HG02852 (cell line): ENCODE measurements around the gene SLC22A15.
"Not testable (repeated sequence)": the region's sequence is repeated elsewhere in the genome, so short reads cannot be mapped to it uniquely, and the experiment has no call there.

Source experiments
- ATAC-seq: cut with Tn5 transposase; IDR thresholded peaks from one replicate; pipeline ENCODE4 v1.9.1; 2021; ENCODE audit warnings: mild to moderate bottlenecking, moderate library complexity; ENCODE audit not compliant: unreplicated experiment

The SLC22A15 gene

DNA sequence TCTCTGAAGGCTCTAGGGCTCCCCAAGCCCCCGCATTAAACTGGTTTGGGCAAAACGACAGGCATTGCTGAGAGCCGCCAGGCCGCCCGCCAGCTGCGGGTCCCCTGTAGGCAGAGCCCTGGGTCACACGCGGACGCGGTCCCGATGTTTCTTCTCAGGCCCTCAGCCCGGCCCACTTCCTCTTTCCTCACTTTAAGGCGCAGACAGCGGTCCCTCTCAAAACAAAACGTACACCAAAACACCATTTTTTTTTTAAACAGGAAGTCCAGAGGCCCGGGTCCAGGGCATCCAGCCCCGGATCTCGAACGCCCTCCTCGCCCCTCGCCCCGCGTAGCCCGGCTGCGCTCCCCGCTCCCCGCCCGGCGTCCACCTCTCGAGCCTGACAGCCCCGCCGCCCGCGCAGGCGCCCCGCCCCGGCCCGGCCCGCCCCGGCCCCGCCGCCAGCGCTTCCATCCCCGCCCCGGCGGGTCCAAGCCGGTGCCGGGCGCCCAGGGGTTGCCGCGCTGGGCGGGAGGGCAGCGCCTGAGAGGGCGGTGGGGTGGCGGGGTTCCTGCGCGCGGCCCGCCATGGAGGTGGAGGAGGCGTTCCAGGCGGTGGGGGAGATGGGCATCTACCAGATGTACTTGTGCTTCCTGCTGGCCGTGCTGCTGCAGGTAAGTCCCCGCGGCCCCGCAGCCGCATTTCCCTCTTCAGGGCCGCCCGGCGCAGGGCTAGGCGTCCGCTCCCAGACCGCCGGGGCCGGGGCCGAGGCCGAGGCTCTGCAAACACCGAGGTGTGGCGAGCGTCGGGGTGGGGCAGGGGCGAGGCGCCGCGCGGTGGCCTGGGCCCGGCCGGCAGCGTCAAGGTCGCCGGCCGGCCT lies at the start of gene SLC22A15:
SLC22A15 (plus strand) TSS at position 452 of the 859 bp plus-strand sequence; CDS start at position 567, 115 bp downstream.
- ATAC-seq = peak; percentile 90

DNA sequence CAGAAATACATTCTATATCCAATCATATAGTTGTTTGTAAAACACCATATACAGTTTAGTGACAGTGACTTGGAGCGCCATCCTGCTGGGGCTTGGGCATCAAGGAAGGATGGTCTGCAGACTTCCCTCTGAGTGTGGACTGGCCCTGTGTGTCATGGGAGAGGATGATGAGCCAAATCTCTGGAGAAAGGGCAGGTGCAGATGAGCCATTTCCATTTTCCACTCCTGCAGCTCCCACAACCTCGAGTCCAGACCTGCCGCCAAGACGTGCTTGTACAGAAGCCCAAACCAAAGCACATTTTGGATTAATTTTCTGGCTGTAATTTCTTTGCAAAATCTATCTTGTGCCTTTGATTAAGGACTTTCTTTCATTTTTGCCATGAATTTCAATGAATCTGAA lies 48.3 kb upstream of the SLC22A15 start:
- ATAC-seq = no peak

DNA sequence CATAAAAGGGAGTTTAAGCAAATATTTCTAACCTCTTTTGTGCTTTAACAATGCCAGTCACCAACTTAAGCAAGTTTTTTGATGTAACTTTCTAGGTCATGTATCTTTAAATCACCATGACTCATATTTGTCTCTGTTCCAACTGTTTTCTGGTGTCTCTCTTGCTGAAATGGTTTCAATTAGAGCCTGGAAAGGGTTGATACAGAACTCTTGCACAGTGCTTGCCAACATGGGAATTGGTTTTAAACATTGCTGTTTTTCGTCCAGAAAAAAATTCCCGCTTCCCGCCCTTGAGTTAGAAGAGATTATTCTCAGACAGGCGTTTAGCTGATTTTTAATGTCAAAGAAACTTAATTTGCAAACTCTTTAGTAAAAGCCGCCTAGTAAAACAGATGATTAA lies 46.4 kb upstream of the SLC22A15 start:
- no peak for ATAC-seq

DNA sequence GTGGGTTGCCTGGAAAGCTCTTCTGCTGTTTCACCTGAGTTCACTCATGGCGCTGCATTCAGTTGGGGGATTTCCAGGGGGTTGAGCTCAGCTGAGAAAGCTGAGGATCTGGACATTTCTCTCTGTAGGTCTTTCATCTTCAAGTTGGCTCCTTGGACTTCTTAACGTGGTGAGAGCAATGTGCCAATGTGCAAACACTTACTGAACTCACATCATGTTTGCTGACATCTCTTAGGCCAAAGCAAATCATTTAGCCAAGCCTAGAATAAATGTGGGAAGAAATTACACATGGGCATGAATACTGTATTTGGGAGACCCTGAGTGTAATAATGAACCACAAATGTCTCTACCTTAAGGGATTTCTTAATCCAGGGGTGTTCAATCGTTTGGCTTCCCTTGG lies 42.7 kb upstream of the SLC22A15 start:
- no peak for ATAC-seq

DNA sequence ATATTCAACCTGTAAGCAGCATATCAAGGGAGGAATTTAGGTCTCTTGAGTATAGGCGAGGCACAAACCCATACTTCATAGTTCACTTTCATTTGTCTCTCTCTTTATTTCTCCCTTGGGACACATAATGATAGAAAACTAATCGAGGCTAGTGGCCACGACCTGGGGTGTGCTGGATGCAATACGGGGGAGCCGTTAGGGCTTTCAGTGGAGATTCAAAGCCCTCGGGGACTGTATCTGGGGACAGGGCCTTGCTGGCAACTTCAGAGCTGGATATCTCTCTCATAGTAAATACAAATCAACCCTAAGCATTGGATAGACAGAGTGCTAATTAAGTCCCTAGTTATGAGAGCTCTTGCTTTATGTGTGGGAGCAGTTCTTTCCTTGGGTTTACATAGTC lies 36.9 kb upstream of the SLC22A15 start:
- ATAC-seq = no peak

DNA sequence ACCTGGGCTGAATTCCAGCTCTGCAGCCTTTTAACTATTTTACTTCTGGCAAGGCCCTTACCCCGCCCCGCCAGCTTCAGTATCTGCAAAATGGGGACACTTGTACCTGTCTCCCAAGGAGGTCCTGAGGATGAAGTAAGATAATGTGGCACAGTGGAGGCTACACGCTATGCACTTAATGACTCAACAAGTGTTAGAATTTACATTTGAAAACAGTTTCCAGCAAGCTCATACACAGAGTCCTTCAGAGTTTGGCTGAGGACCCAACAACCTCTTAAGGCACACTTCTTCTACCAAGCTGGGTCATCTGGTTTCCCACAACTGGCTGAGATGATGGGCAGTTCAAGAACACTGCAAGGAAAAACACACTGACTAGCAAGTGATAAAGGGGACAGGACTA lies 30.2 kb upstream of the SLC22A15 start:
- no peak for ATAC-seq

DNA sequence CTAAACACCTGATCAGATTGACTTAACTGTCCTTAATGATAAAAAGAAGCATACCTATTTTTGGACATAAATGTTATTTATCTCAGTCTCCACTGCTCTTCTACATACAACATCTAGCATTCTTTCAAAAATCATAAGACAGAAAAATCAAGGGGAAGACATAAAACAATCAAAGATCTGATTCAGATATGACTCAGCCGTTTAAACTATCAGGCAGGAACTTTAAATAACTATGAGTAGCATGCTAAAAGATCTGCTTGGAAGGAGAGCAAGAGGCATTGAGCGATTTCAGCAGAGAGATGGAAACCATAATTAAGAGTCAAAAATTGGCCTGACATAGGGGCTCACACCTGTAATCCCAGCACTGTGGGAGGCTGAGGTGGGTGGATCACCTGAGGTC lies 27.2 kb upstream of the SLC22A15 start:
- no peak for ATAC-seq

DNA sequence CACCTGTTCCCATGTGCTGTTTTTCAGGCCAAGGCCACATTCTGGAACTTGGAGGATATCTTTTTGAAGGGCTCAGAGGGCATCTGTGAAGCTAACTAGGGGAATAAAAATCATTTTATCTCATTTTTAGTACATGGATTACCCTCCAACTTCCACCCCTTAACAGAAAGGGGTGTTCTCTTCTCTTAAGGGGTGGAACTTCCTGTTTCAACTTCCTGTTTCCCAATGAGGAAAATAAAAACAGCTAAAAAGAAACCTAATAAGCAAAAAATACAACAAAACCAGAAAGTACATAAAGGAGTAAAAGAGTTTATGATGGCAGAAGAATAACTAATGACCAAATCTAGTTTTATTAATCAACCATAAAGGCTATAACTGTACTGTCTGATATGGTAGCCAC lies 24.8 kb upstream of the SLC22A15 start:
- no peak for ATAC-seq

DNA sequence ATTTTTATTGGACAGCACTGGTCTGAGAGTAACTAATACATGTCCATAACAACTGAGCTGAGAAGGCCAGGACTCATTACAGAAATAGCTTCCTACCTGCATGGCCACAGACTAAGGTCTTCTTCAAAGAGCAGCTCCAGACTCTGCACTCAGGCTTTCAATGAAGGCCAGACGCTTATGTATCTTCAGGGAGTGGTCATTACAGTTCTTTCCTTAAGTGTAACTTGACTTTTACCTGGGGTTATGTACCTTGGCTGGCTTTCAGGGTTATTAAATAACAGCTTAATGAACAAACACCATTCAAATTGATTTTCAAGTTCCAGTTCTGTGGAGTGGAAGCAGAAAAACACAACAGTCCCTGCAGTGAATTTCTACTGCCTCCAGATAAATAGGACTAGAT lies 23.8 kb upstream of the SLC22A15 start:
- no peak for ATAC-seq

DNA sequence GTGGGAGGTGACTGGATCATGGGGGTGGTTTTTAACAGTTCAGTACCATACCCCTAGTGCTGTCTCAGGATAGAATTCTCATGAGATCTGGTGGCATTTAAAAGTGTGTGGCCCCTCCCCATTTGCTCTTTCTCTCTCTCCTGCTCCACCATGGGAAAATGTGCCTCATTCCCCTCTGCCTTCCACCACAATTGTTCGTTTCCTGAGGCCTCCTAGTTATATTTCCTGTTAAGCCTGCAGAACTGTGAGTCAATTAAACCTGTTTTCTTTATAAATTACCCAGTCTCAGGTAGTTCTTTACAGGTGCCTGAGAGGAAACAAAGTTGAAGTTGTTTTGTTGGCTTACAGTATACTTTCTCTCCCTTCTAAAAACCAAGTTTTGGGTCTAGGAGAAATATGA lies 23.1 kb upstream of the SLC22A15 start:
- no peak for ATAC-seq

DNA sequence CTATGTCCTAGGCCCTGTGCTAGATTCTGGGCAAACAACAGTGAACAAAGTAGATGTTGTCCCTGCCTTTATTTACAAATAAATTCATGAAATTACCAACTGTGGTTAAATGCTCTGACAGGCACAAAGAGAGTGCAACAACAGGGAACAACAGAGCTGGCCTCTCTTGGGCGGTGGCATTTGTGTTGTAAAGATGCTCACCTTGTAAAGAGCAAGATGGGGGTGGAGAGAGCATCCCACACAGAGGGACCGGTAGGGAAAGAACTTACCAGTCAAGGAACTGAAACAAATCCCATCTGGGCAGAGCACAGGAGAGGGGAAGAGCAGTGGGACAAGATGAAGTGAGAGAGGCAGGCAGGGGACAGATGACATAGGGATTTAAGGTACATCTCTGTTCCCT lies 21.6 kb upstream of the SLC22A15 start:
- no peak for ATAC-seq

DNA sequence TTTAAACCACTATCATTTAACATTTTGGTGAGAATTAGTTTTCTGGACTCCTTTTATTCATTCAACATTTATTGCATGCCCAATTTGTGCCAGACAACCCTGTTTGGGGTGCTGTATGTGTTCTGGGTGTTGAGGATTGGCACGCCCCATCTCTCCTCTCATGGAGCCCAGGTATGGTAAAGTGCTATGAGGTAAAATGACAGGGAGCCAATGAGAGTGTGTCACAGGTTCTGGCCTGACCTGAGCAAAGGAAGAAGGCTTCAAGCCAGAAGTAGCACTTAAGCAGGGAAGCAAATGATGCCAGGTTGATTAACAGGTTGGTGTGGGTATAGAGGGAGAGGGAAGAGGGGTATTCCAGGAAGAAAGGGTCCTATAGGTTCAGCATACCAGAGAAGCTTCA lies 21.1 kb upstream of the SLC22A15 start:
- no peak for ATAC-seq

DNA sequence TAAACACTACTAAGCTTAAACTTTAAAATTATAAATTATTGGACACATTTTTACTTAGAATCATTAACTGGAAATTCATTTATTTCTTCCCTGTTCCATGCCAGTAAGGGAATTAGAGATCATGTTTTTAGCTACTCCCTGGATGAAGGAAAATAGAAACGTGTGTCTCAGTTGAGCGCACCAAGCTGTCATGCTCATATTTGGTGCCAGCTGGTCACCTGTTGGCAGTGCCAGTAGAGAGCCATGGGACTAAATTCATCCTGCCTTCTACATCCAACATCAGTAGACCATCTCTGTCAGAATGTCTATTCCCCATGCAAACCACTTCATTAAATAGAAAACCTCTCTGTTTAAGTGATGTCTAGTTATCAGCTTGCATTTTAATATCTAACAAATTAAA lies 17.4 kb upstream of the SLC22A15 start:
- no peak for ATAC-seq

DNA sequence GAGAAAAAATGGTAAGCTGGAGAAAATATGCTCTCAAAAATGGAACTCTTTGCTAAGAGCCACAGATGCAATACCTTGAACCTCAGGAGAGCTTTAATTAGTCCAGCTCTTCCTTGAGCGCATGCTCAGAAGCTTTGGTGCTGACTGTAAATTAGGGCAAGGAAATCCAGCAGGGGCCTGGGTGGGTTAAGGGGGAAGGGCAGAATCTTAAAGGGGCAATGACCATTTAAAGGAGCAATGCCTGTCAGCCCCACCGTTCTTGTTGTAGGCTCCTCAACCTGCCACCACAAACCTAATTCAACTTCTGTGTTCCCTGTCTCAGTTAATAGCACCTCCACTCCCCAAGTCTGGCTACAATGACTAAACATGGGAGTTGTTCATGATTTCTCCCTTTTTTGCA lies 6.8 kb upstream of the SLC22A15 start:
- ATAC-seq = no peak

DNA sequence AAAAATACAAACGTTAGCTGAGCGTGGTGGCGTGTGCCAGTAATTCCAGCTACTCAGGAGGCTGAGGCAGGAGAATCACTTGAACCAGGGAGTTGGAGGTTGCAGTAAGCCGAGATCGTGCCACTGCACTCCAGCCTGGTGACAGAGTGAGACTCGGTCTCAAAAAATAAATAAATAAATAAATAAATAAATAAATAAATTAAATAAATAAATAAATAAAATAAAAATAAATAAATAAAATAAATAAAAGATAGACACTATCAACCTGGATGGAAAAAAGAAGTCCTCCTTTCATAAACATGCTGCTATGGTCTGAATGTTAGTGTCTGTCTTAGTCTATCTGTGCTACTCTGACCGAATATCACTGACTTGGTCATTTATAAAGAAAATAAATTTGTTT lies 4.5 kb upstream of the SLC22A15 start:
- ATAC-seq = not testable (repeated sequence)

DNA sequence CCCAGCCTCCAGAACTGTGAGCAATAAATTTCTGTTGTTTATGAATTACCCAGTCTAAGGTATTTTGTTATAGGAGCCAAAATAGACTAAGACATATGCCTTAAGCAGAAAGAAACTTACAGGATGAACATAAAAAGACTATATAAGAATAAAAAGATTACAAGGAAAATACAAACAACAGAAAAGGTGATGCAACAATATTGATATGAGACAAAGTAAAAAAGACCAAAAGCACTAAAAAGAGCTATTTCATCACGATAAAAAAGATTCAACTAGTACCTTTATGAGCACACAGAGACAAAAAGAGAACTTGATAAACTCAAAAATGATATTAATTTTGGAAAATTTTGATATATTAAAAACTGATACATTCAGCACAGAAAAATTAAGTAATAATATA lies 3.2 kb upstream of the SLC22A15 start:
- no peak for ATAC-seq

DNA sequence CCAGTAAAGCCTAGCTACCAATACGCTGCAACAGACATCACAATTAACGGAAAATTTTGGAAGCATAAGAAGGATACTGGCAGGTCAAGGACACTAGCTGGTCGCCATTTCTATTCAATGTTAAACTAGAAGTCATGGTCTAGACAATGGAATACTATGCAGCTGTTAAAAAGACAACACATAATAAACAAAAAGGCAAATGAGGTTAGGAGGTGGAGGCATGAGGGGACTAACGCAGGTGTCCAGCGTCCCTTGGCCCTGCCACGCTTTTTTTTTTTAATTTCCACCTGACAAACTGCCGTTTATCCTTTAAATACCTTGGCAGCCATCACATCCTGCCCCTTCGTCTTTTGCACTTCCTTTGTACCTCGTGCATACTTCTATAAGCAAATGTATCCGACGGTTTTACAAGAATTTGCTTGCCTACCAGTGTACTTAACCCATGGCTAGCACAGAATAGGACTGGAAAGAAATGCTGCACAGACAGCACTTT lies 698 bp upstream of the SLC22A15 start:
- ATAC-seq = no peak

DNA sequence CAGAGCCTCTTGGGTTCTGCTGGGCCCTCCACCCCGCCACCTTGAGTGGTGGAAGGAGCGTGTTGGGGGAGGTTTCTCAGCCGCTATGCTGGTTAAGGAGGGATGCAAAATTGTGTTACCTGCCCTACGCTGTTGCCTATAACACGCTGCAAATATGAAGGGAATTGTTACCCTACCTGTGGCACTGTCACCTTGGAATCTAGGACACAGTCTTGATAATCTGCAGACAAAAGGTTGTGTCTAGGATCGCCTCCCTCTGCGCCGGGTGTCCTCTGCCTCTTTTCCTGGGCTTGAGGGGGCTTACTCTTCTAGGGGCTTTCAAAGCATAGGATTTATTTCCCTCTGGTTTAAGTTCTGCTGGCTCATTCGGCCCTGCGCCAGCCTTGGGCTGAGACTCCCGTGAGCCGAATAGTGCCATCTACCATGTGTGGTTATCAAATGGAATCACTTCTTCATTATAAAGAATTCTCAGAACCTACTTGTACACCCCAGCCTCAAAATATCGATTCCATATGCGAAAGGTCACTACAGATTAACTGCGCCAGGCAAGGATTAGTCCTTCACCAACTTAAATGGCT lies 697 bp downstream of the SLC22A15 start:
- ATAC-seq = no peak

DNA sequence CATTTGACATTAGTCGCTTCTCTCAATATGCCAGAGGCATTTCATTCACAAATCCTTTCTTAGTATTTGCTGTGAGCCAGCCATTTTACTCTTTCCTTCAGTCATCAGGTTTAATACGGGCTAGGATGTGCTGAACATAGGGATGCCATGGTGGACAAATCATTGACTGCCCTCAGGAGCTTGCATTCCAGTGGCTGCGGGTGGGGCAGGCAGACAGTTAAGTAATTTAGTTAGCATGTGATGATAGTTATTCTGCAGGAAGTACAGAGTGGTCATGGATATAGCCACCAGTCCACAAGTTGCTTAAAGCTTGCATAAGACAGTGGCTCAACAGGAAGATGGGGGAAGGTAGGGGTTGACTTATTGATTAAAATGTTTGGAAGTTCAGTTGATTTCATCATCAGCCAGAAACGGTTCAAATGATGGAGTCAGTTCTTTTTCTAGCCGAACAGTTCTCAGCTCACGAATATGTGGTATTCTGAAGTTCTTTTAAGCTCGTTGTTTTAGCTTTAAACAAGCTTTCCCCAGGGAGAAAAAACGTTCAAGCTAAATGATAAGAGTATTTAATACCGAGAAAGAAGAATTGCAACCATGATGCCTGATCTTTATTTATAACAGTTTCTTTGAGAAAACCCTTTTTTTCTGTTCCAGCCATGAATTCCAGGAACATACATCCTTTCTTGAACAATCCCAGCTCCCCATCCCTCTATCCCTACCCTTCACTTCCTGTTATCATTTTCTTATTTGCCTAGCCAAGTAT lies 1.4 kb downstream of the SLC22A15 start:
- no peak for ATAC-seq

DNA sequence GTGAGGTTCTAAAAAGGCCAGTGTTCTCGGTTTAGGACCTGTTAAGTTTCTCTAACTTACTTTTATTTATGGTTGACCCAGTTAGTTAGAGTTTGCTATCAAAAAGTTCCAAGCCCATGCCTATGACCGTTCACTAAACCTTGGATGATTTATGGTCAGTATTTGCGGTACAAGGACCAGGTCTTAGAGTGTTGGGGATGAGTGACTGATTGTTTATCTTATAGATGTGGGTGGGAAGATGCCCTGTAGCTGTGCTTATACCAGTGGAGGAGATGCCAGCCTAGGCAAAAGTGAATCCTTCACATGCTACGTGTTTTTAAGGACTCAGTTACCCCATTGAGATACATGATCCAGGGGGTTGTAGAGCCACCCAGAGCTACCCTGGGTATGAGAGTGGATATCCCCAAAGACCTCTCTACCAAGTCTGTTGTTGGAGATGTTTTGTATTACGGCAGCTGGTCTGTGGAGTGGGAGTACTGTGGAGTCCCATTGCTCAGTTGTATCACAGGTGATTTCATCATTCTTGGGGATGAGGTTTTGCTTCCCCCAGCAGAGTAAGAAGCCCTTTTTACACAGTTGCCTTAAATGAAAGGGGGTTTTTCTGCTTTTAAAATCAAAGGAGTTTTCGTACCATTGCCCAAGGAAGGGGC lies 2.1 kb downstream of the SLC22A15 start:
- no peak for ATAC-seq

DNA sequence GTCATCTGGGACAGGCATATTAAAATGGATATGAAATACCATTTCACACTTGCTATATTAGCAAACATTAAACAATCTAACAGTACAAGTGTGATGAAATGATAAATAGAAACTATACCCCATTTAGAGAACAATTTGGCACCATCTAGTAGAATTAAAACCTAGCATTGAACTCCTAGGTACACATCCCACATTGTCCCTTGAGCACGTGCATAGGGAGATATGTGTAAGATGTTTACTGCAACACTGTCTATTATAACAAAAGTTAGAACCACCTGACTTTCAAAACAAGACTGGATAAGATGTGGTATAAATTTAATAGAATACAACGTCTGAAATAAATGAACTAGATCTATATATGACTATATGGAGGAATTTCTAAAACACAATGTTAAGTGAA lies 3.8 kb downstream of the SLC22A15 start:
- ATAC-seq = no peak
